Fibroblast of upper back skin (primary cell): ENCODE data around the gene APBB2.
"Not testable (repeated sequence)": the region's sequence is repeated elsewhere in the genome, so short reads cannot be mapped to it uniquely, and the experiment has no call there.

Experiments
- DNase-seq: peaks from one replicate; pipeline ENCODE4 v3.0.0-alpha.2; 2013

APBB2 gene

GRCh38 chr4:41057467-41057866, 156.9 kb downstream of the APBB2 start:
- DNase-seq: peak; percentile 73

GRCh38 chr4:41052287-41052686, 162.1 kb downstream of the APBB2 start:
- no peak for DNase-seq

- DNase-seq: no peak
Observed at GRCh38 chr4:41050880-41051775, 163.2 kb downstream of the APBB2 start.

- DNase-seq: no peak
Observed at GRCh38 chr4:41050116-41050515, 164.2 kb downstream of the APBB2 start.

GRCh38 chr4:41049176-41049575, 165.2 kb downstream of the APBB2 start:
- not testable (repeated sequence) for DNase-seq

- DNase-seq: no peak
Observed at GRCh38 chr4:41044791-41045190, 169.6 kb downstream of the APBB2 start.

- no peak for DNase-seq
Observed at GRCh38 chr4:41044165-41044564, 170.2 kb downstream of the APBB2 start.

GRCh38 chr4:41043465-41043864, 170.9 kb downstream of the APBB2 start:
- DNase-seq: no peak

GRCh38 chr4:41041551-41041950, 172.8 kb downstream of the APBB2 start:
- no peak for DNase-seq

GRCh38 chr4:41039317-41039716, 175.0 kb downstream of the APBB2 start:
- DNase-seq: peak; percentile 30

- no peak for DNase-seq
Observed at GRCh38 chr4:41038304-41038703, 176.0 kb downstream of the APBB2 start.

- no peak for DNase-seq
Observed at GRCh38 chr4:41029098-41029497, 185.2 kb downstream of the APBB2 start.

GRCh38 chr4:41028392-41029076, 185.8 kb downstream of the APBB2 start:
- peak; percentile 21 for DNase-seq

GRCh38 chr4:41026971-41027370, 187.4 kb downstream of the APBB2 start:
- no peak for DNase-seq

- DNase-seq: no peak
Observed at GRCh38 chr4:41025824-41026223, 188.5 kb downstream of the APBB2 start.

- DNase-seq: no peak
Observed at GRCh38 chr4:41024556-41025491, 189.5 kb downstream of the APBB2 start.

GRCh38 chr4:41022116-41022515, 192.2 kb downstream of the APBB2 start:
- peak; percentile 91 for DNase-seq

- DNase-seq: peak; percentile 63
Observed at GRCh38 chr4:41015016-41015675, 199.2 kb downstream of the APBB2 start.

- no peak for DNase-seq
Observed at GRCh38 chr4:41014158-41014557, 200.2 kb downstream of the APBB2 start.

- DNase-seq: no peak
Observed at GRCh38 chr4:41013746-41014145, 200.6 kb downstream of the APBB2 start.

GRCh38 chr4:41012911-41013310, 201.4 kb downstream of the APBB2 start:
- DNase-seq: no peak

GRCh38 chr4:41012293-41012692, 202.0 kb downstream of the APBB2 start:
- DNase-seq: peak; percentile 50
